ENCODE results near the gene SPINK1.

- TF ChIP-seq CREB1 (CRISPR knock-in tag; IDR thresholded peaks at IDR 0.05; ENCODE audit: low read depth) (no peak), EZH2 (IDR thresholded peaks at IDR 0.05; ENCODE audit: low read depth, unreplicated experiment) (no peak), CTCF (conservative IDR thresholded peaks at IDR 0.05; ENCODE audit: low read depth in 2 of 2) (no peak), POLR2AphosphoS5 (IDR thresholded peaks at IDR 0.05; ENCODE audit: low read depth) (peak; percentile 56), ZNF331 (CRISPR knock-in tag; IDR thresholded peaks at IDR 0.05; ENCODE audit: low read depth) (no peak), REST (IDR thresholded peaks at IDR 0.05; ENCODE audit: unreplicated experiment) (peak; percentile 5), ZNF114 (CRISPR knock-in tag; IDR thresholded peaks at IDR 0.05) (no peak)
Observed at GRCh38 chr5:147869112-147869511, 37.6 kb upstream of the SPINK1 start.

Measured in GM23338 (cell line).